K562 (cell line): ENCODE results near the gene MYO18A.

Source experiments
- CREM ChIP-seq: IDR thresholded peaks from 2 replicates; pipeline ENCODE4 v1.6.1; 2014; ENCODE audit warnings: antibody characterized with exemption, low read depth
- FOXJ3 ChIP-seq: sonication (generic); formaldehyde crosslinking; IDR thresholded peaks from 2 replicates; pipeline ENCODE4 v1.4.0; 2020; ENCODE audit warnings: mild to moderate bottlenecking, missing genetic modification reagents
- MED1 ChIP-seq: sonication (generic); formaldehyde crosslinking; IDR thresholded peaks from 2 replicates; pipeline ENCODE4 v1.8.1; 2023; ENCODE audit warnings: missing genetic modification reagents, borderline replicate concordance
- PHTF2 ChIP-seq: fragments of 250-450 bp; sonication (Bioruptor Pico); IDR thresholded peaks from 2 replicates; pipeline ENCODE4 v1.5.0; 2021; ENCODE audit warnings: mild to moderate bottlenecking
- RBM39 ChIP-seq: fragments of 200-400 bp; formaldehyde crosslinking; optimal IDR thresholded peaks from 2 replicates; pipeline ENCODE3; 2018; ENCODE audit warnings: low read depth, low read length
- ZNF165 ChIP-seq: fragments of 250-450 bp; sonication (Bioruptor Pico); IDR thresholded peaks from 2 replicates; pipeline ENCODE4 v1.4.0; 2020; ENCODE audit warnings: borderline replicate concordance
- ZNF589 ChIP-seq: fragments of 200-800 bp; sonication (Bioruptor generic); IDR thresholded peaks from 2 replicates; pipeline ENCODE4 v1.6.1; 2016; ENCODE audit warnings: low read depth, missing genetic modification characterization, missing compliant biosample characterization
- ZNF780A ChIP-seq: fragments of 250-450 bp; sonication (Bioruptor Pico); IDR thresholded peaks from 2 replicates; pipeline ENCODE4 v1.5.0; 2021; ENCODE audit warnings: mild to moderate bottlenecking
- TF ChIP-seq, protein P1 (sequence below): sonication (generic); formaldehyde crosslinking; IDR thresholded peaks from 2 replicates; pipeline ENCODE4 v1.8.0; 2022; ENCODE audit warnings: mild to moderate bottlenecking, missing genetic modification reagents
- TF ChIP-seq, protein P2 (sequence below): fragments of 250-450 bp; sonication (Bioruptor Pico); IDR thresholded peaks from 2 replicates; pipeline ENCODE4 v1.8.0; 2021; ENCODE audit warnings: moderate library complexity, mild to moderate bottlenecking, inconsistent platforms

DNA sequence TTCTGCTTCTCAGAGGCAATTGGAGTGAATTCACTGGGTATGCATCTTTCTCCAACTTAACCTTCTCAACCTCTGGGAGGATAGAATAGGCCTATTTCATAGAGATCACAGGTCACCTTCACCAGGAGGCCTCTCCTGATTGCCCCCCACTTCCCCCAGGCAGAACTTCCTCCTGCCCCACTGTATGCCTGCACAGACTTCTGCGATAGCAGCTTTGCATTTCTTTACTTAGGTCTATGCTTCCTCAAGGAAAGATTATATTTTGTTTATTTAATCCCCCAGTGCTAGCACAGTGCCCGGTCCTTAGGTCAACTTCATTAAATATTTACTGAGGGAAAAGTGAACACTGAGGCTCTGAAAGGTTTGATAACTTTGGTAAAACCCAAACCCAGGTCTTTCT is 19.9 kb downstream of the MYO18A start:
- TF ChIP-seq PHTF2 (CRISPR knock-in tag) (no peak), CREM (no peak), FOXJ3 (CRISPR knock-in tag) (no peak), ZNF165 (CRISPR knock-in tag) (no peak), RBM39 (no peak), MED1 (CRISPR knock-in tag) (no peak), ZNF780A (no peak), ZNF589 (CRISPR knock-in tag) (no peak)
- TF ChIP-seq, protein P1, sequence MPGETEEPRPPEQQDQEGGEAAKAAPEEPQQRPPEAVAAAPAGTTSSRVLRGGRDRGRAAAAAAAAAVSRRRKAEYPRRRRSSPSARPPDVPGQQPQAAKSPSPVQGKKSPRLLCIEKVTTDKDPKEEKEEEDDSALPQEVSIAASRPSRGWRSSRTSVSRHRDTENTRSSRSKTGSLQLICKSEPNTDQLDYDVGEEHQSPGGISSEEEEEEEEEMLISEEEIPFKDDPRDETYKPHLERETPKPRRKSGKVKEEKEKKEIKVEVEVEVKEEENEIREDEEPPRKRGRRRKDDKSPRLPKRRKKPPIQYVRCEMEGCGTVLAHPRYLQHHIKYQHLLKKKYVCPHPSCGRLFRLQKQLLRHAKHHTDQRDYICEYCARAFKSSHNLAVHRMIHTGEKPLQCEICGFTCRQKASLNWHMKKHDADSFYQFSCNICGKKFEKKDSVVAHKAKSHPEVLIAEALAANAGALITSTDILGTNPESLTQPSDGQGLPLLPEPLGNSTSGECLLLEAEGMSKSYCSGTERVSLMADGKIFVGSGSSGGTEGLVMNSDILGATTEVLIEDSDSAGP (CRISPR knock-in tag), result no peak
- TF ChIP-seq, protein P2, sequence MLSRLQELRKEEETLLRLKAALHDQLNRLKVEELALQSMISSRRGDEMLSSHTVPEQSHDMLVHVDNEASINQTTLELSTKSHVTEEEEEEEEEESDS, result no peak
